GM13976 (cell line): Measurements from ENCODE around the gene DERA.

Experiments used
- DNase-seq: peaks from one replicate; pipeline ENCODE4 v3.0.0; 2012; ENCODE audit warnings: low spot score
- in situ Hi-C: fragments of 300-500 bp; cut with MboI; formaldehyde crosslinking; loops from one replicate; pipeline ENCODE4 v1.12.0; 2022; ENCODE audit warnings: low sequenced_read_pairs, mixed read lengths, inconsistent platforms; ENCODE audit not compliant: unreplicated experiment
- TF ChIP-seq, protein P1 (sequence below): IDR thresholded peaks from 2 replicates; pipeline ENCODE4 v1.5.1; 2012; ENCODE audit warnings: borderline replicate concordance, mild to moderate bottlenecking; ENCODE audit not compliant: insufficient read depth; ENCODE audit errors: extremely low read depth, missing control alignments, control extremely low read depth

The DERA gene

DNA sequence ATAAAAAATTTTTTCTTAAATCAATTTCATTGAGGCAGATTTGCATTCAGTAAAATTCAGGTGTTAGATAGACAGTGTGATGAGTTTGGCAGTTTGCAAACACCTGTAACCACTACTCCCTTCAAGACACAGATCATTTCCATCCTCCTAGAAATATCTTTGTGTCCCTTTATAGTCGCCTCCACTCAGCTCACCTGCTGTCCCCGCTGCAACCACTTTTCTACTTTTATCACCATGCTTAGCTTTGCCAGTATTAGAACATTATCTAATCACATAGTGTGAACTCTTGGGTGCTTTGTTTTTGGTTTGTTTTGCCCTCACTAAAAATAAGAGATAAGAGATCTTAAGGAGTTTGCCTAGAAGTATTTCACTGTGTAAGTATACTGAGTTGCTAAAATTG lies 73.8 kb downstream of the DERA start:
- in situ Hi-C loops = no loop called here
- DNase-seq = no peak
- TF ChIP-seq, protein P1, sequence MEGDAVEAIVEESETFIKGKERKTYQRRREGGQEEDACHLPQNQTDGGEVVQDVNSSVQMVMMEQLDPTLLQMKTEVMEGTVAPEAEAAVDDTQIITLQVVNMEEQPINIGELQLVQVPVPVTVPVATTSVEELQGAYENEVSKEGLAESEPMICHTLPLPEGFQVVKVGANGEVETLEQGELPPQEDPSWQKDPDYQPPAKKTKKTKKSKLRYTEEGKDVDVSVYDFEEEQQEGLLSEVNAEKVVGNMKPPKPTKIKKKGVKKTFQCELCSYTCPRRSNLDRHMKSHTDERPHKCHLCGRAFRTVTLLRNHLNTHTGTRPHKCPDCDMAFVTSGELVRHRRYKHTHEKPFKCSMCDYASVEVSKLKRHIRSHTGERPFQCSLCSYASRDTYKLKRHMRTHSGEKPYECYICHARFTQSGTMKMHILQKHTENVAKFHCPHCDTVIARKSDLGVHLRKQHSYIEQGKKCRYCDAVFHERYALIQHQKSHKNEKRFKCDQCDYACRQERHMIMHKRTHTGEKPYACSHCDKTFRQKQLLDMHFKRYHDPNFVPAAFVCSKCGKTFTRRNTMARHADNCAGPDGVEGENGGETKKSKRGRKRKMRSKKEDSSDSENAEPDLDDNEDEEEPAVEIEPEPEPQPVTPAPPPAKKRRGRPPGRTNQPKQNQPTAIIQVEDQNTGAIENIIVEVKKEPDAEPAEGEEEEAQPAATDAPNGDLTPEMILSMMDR = no peak

DNA sequence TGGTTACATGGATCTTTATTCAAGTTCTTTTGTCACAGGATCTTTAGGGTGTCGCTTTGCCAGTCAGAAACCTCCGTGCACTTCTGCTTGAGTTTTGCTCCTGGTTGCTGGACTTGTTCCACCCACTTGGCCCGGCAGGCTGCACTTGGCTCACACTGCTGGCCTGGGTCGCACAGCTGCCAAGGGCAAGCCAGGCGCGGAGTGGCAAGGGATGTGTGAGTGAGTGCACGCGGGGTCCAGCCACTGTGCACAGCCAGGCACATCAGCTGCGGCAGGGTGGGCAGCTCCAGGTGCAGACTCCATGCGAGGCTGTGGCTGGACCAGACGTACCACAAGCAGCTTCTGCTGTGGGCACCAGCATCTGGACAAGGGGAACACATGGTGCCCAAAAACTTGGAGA lies 76.6 kb downstream of the DERA start:
- TF ChIP-seq, protein P1 = no peak
- no peak for DNase-seq
- in situ Hi-C loops = no loop called here

DNA sequence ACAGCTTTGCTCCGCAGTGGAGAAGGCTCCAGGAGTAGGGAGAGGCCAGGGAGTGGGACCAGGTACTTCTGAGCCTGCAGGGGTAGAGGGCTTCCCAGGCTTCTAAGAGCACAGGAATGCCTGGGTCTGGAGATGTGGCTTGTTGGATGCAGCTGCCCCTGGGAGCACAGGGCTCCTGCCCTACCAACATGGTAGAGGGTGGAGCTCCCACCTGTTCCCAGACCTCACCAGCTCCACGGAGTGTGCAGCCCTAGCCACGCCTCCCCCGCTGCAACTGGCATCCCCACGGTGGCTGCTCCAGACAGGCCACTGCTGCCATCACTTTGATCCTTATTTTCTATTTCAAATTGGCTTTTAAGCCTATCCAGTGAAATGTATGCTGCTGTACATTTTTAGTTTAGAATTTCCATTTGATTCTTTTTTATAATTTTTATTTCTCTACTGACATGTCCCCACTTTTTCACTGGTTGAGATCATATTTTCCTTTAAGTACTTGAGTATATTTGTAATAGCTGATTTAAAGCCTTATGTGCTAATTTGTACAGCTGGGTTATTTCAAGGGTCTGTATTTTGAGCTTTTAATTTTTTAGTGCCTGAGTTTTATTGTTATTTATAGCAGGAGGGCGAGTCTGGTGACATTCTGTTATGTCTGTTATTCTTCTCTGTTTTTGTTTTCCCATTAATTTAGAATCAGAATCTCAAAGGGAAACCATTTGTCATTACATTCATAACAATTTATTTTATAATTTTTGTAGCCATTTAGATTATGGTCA lies 78.0 kb downstream of the DERA start:
- TF ChIP-seq, protein P1 = no peak
- in situ Hi-C loops = no loop called here
- no peak for DNase-seq

- in situ Hi-C loops = no loop called here
- TF ChIP-seq, protein P1 = no peak
- no peak for DNase-seq
These were observed 84.7 kb downstream of the DERA start for GRCh38 chr12:15995801-15996200.

DNA sequence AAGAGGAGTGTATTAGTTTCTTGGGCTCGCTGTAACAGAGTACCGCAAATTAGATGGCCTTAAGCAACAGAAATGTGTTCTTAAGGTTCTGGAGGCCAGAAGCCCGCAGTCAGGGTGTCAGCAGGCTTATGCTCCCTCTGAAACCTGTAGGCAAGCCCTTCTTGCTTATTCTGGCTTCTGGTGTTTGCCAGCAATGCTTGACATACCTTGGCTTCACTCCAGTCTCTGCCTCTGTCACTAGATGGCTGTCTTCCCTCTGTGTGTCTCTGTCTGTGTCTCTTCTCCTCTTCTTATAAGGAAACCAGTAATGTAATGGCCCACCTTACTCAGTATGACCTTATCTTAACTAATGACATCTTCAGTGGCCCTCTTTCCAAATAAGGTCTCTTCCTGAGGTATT lies 85.1 kb downstream of the DERA start:
- TF ChIP-seq, protein P1 = no peak
- DNase-seq = no peak
- in situ Hi-C loops = no loop called here

GRCh38 chr12:15996948-15997347 lies 85.8 kb downstream of the DERA start:
- TF ChIP-seq, protein P1 = no peak
- in situ Hi-C loops = no loop called here
- no peak for DNase-seq
